Fibroblast of the conjunctiva (primary cell): ENCODE data around the gene PTER.

Source experiments
- DNase-seq: peaks from one replicate; pipeline ENCODE4 v3.0.0-alpha.2; 2010; ENCODE audit warnings: low read depth

Gene PTER, protein sequence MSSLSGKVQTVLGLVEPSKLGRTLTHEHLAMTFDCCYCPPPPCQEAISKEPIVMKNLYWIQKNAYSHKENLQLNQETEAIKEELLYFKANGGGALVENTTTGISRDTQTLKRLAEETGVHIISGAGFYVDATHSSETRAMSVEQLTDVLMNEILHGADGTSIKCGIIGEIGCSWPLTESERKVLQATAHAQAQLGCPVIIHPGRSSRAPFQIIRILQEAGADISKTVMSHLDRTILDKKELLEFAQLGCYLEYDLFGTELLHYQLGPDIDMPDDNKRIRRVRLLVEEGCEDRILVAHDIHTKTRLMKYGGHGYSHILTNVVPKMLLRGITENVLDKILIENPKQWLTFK

GRCh38 chr10:16436758-16437539 lies at the start of gene PTER:
PTER (plus strand) TSS chr10:16437010; CDS start chr10:16484385, 47,375 bp downstream.
- DNase-seq = peak; percentile 93

DNA sequence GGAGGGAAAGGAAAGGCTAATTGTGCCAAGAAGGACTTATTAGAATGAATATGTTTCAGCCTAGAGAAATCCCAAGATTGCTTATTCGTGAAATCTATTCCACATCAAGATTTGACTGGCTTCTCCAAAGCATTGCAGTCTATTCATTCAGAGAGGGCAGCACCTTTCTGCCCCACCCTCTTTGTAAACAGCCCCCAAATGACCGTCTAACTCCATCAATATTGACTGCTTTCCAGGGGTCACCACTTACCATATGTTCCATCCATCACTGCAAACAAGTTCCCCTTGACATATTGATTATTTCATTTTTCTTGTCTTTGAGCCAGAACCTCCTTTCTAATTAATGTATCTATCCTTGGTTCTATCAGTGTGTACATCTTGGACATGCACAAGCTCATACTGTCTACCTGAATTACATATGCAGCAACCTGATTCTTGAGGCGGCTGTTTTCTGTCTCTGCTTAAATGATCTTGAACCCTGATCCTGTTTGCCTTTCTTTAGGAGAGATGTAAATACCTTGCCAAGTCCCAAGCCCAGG lies 44.2 kb upstream of the PTER start:
- DNase-seq = no peak

DNA sequence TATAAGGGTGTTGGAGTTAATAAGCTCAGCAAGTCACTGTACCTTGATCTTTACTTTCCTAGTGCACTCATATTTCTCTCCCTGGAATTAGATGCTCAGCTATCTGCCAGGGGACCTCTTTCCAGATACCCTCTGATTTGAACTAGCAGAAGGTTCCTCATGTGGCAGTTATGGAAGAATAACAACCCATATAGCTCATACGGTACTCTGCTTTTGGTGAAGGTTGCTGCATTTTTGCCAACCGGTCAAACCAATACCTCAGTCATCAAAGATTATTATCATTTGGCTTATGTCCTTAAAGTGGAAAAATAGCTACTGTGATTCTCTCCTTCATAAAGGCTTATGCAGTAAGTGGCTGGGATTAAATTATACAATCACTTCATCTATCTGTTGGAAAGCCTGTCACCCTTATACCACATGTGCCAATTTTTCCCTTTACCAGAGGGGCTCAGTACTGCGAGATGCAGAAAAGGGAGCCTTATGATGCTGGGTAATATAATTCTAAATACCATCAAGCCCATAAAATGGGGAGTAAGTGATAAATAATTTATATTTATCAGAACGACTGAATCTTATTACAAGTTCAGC lies 43.4 kb upstream of the PTER start:
- no peak for DNase-seq

- DNase-seq = no peak
These were observed 35.4 kb upstream of the PTER start for GRCh38 chr10:16401416-16401815.

DNA sequence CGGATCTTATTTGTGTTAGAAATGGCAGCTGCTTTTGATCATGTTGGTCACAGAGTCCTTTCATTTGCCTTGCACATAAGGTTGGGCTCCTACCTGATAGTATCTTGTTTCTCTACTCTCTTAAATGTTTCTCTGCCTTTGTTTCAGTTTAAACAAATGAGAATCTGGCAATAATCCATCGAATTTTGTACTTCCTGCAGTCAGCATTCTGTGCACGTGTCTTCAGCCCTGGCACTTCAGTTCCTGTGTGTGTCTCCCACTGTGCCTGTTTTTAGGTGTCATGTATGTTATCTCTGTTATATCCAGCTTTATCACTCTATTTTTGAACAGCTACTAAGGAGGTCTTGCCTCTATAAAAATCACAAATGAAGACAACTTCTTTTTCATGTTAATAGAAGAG lies 28.4 kb upstream of the PTER start:
- DNase-seq = no peak

GRCh38 chr10:16417341-16417740 lies 19.5 kb upstream of the PTER start:
- DNase-seq = no peak

DNA sequence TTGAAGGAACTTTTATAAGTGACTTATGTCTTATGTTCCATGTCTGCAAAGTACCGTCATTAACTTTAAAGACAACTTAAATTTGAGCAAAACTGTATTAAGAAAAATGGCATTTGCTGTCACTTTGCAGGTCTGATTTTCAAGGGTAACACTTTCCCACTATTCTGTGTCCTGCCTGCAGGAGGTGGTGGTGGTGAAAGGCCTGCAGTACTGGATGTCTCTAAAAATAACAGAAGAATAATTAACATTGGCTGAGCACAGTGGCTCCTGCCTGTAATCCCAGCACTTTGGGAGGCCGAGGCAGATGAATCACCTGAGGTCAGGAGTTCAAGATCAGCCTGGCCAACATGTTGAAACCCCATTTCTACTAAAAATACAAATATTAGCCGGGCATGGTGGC lies 13.2 kb upstream of the PTER start:
- no peak for DNase-seq

- no peak for DNase-seq
These were observed 11.4 kb upstream of the PTER start for GRCh38 chr10:16425449-16425848.

- no peak for DNase-seq
These were observed 7.3 kb upstream of the PTER start for GRCh38 chr10:16429539-16429938.

DNA sequence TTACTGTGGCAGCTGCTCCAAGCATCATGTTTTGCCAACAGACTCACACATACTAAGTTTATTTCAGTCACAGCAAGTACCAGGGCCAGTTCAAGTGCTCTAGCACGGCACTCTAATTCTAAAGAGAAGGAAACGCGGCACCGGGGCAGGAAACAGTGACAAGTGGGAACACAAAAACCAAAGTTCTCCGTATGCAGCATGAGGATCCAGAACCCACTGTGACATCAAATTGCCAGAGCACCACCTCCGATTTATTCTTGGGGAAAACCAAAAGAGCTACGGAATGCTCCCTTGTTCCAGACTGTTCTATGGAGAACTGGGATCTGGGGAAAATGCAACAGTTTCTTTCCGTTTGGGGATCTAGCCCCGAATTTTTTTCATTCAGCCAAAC lies 448 bp upstream of the PTER start:
- DNase-seq = no peak

DNA sequence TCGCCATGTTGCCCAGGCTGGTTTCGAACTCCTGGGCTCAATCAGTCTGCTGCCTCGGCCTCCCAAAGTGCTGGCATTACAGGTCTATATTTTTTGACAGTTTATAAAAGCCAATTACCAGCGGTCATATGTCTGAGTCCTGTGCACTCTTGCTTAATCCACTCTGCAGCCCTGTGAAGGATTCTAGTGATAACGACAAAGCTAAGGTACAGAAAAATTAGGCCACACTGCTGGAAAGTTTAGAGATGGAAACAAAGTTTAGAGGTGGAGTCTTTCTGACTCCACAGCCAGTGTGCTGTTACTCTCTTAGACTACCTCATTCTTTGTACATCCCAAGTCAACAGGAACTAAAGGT lies 707 bp downstream of the PTER start:
- no peak for DNase-seq

DNA sequence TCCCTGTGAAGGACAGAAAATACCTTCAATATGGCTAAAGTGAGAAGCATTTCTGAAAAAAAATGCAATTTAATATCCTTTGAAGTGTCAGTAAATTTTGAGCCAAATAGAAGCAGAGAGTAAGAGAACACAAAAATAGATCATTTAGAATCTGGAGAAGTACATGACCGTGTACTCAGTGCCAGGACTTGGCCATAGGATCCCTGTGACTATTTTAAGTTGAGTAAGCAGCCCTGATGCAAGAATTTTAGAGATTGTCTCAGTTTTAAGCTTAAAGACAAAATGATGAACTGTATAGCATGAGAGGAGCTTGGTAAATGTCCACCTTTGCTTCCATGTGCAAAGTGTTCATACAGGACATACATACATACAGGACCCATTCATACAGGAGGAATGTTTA lies 2.5 kb downstream of the PTER start:
- peak; percentile 45 for DNase-seq

DNA sequence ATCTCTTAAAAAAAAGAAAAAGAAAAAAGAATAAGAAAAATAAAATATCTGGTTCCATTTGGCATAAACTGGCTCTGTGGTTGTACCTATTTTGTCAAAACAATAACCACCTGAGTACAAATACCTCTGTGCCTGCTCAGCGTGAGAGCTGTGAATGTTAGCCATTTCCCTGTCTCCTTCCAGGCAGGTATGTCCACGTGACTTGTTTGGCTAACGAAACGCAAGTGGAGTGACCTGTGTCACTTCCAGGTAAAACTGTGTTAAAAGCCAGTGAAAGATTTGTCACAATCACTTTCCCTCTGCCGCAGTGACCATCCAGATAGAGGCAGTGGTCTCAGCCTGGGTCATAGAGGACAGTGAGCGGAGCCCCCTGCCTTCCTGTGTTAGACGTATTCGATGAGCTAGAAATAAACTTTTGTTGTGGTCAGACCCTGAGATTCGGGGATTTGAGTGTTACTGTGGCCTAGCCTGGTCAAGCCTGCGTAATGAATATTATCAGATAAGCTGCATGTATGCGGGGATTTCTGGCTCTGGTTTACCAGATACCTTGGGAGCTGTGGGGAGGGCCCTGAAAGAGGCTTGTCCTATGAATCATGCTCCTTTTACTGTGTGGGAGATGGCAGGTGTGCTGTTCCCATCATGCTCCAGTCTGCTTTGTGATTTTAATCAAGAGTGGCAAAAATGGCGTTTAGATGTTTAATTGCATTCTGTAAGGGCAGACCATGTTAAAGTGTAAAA lies 3.8 kb downstream of the PTER start:
- no peak for DNase-seq

GRCh38 chr10:16441173-16441840 lies 4.5 kb downstream of the PTER start:
- no peak for DNase-seq

- DNase-seq = no peak
These were observed 6.1 kb downstream of the PTER start for GRCh38 chr10:16442914-16443313.

DNA sequence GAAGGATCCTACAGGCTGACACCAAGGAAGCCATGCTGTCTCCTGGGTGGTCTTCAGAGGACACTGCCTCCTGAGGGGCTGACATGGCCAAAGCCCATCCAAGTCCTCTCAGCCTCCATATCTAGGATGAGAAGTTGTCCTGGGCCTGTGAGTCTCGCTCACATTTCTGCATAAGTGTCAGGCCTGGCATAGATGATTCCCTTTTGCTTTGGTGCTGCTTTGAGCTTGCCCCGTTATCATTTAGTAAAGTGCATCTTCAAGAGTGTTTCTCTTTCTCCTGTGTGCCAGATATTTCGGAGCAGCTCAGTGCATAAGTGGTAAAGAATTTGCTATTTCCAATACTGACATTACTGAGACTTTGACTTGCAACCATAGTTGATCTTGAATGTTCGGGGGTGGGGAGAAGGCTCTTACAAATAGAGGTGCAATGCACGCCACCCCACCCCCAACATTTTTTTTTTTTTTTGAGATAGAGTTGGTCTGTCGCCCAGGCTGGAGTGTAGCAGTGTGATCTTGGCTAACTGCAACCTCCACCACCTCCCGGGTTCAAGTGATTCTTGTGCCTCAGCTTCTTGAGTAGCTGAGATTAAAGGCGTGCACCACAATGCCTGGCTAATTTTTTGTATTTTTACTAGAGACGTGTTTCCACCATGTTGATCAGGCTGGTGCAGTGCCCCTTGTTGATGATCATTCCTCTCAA lies 9.1 kb downstream of the PTER start:
- DNase-seq = no peak

DNA sequence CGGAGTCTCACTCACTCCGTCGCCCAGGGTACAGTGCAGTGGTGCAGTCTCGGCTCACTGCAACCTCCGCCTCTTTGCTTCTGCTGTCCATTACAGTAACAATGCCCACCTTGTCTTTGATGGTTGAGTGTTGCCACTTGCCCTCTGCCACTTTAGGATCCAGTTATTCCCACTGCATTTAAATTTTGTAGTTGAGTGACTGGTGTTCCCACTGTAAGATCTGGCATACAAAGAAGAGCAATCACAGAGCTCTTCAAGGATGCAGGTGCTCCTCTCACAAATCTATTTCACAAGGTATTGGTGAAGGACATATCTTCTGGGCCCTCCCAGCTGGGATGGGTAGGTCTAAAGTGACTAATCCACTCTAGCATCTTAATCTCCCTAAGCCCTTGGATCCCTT lies 12.6 kb downstream of the PTER start:
- DNase-seq = no peak

GRCh38 chr10:16458166-16458955 lies 21.6 kb downstream of the PTER start:
- DNase-seq = no peak

GRCh38 chr10:16459423-16459939 lies 22.7 kb downstream of the PTER start:
- DNase-seq = no peak

- no peak for DNase-seq
These were observed 29.2 kb downstream of the PTER start for GRCh38 chr10:16466001-16466400.
